ENCODE data around the gene PRSS38.

GRCh38 chr1:227766015-227766634 is 49.4 kb upstream of the PRSS38 start:
- no peak for TF ChIP-seq CTCF (optimal IDR thresholded peaks at IDR 0.05 in 1 of 3, IDR thresholded peaks at IDR 0.05 in 1 of 3, conservative IDR thresholded peaks at IDR 0.05 in 1 of 3; ENCODE audit: extremely low read depth in 1 of 3, insufficient read depth in 2 of 3, low read length in 3 of 3)
- TF ChIP-seq EZH2 (IDR thresholded peaks at IDR 0.05; ENCODE audit: low read length) = no peak
